ENCODE measurements around the gene RGS2.

GRCh38 chr1:192860478-192861185 lies 51.8 kb downstream of the RGS2 start:
- TF ChIP-seq CTCF (IDR thresholded peaks at IDR 0.05; ENCODE audit: insufficient read depth, low read length, poor library complexity, severe bottlenecking), result no peak
- no peak for TF ChIP-seq EZH2phosphoT487 (conservative IDR thresholded peaks at IDR 0.05; ENCODE audit: low read length)
